ENCODE measurements around the gene FGF10. TPM values are rescaled to one million over a fixed set of nuclear protein-coding genes. Genes with fewer than 3 reads are reported as not detected.

FGF10 gene
- total RNA-seq, 1 donor from 2014 or later: not detected

- intact Hi-C loops (cut with micrococcal nuclease): no loop called here
- Mint-ChIP-seq H3K36me3 (ENCODE audit: low read depth) (no peaks in the 10 kb centered on the region), H3K4me1 (no peaks in the 10 kb centered on the region), H3K9me3 (no peaks in the 10 kb centered on the region), H3K27ac (no peak overlapping the region), H3K4me3 (no peak overlapping the region), H3K27me3 (no peaks in the 10 kb centered on the region)
- POLR2A ChIA-PET: no interaction called here
- DNase-seq (no peak), ATAC-seq (ENCODE audit: low read depth) (no peak)
- TF ChIP-seq, protein P1, sequence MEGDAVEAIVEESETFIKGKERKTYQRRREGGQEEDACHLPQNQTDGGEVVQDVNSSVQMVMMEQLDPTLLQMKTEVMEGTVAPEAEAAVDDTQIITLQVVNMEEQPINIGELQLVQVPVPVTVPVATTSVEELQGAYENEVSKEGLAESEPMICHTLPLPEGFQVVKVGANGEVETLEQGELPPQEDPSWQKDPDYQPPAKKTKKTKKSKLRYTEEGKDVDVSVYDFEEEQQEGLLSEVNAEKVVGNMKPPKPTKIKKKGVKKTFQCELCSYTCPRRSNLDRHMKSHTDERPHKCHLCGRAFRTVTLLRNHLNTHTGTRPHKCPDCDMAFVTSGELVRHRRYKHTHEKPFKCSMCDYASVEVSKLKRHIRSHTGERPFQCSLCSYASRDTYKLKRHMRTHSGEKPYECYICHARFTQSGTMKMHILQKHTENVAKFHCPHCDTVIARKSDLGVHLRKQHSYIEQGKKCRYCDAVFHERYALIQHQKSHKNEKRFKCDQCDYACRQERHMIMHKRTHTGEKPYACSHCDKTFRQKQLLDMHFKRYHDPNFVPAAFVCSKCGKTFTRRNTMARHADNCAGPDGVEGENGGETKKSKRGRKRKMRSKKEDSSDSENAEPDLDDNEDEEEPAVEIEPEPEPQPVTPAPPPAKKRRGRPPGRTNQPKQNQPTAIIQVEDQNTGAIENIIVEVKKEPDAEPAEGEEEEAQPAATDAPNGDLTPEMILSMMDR (IDR thresholded peaks at IDR 0.05): no peak
- CTCF ChIA-PET: no interaction called here
These were observed 52.5 kb downstream of the FGF10 start for GRCh38 chr5:44336708-44337107.

DNA sequence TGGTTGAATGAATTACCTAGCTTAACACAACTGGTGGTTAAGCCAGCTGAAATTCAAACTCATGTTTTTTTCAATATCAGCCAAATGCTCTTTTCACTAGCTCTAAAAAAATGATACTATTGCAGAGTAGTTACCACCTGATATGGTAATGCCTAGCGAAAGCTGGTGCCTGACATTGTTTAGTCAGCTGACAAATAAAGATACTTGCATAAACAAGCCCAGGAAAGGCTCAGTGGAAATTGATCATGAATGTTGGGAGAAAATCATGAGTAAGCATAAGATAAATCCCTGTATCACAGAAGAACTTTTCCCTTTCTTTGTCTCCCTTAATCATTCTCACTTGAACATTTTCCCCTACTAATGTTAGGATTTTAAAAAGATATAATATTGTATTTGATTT lies 54.6 kb downstream of the FGF10 start:
- ChIA-PET CTCF (interaction anchor here (0.6 kb wide), 1 partner anchor 213 kb away, joined by 3 read pairs; no protein-coding TSS in a partner anchor), POLR2A (no interaction called here)
- ATAC-seq (ENCODE audit: low read depth): no peak
- H3K4me3 Mint-ChIP-seq: no peak overlapping the region
- H3K9me3 Mint-ChIP-seq: no peaks in the 10 kb centered on the region
- TF ChIP-seq, protein P1 (IDR thresholded peaks at IDR 0.05): no peak
- no peaks in the 10 kb centered on the region for H3K36me3 Mint-ChIP-seq (ENCODE audit: low read depth)
- no peak for DNase-seq
- no peak overlapping the region for H3K27ac Mint-ChIP-seq
- H3K27me3 Mint-ChIP-seq: no peaks in the 10 kb centered on the region
- intact Hi-C loops (cut with micrococcal nuclease): loop anchor here (5.0 kb wide), 1 partner anchor 702 kb away; no protein-coding TSS in a partner anchor
- no peaks in the 10 kb centered on the region for H3K4me1 Mint-ChIP-seq

GRCh38 chr5:44332285-44332971 lies 56.8 kb downstream of the FGF10 start:
- ChIA-PET POLR2A (no interaction called here), CTCF (no interaction called here)
- intact Hi-C loops (cut with micrococcal nuclease): loop anchor here (2.0 to 5.0 kb wide), 2 partner anchors 602 to 700 kb away; no protein-coding TSS in a partner anchor
- ATAC-seq (ENCODE audit: low read depth) (no peak), DNase-seq (no peak)
- no peaks in the 10 kb centered on the region for H3K36me3 Mint-ChIP-seq (ENCODE audit: low read depth)
- no peaks in the 10 kb centered on the region for H3K4me1 Mint-ChIP-seq
- no peak overlapping the region for H3K4me3 Mint-ChIP-seq
- no peaks in the 10 kb centered on the region for H3K27me3 Mint-ChIP-seq
- TF ChIP-seq, protein P1 (IDR thresholded peaks at IDR 0.05): no peak
- H3K27ac Mint-ChIP-seq: no peak overlapping the region
- no peaks in the 10 kb centered on the region for H3K9me3 Mint-ChIP-seq

DNA sequence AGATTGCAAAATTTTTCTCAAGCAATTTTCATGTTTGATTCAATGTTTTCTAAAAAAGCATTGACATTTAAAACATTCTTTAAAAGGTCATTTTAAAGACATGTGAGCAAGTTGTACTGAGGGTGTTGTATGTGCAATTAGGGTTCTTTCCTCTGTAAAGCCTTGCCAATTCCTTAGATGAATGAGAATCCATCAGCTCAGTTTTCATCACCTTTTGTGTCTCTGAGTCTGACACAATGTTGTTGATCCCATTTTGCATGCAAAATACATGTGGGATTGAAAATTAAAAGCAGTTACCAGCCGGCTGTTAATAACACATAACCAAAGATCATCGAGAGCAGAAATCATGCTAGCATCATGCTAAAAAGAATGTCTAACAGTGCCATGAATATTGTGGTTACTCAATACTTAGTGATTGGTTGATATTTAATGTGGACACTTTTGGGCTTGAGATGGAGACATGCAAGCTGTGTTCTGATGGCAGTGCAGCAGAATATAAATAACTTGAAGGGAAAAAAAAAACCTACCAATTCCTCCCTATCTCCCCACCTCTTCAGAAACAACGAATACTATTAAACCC lies 57.7 kb downstream of the FGF10 start:
- Mint-ChIP-seq H3K4me3 (no peak overlapping the region), H3K27ac (no peak overlapping the region), H3K9me3 (no peaks in the 10 kb centered on the region), H3K4me1 (no peaks in the 10 kb centered on the region), H3K36me3 (ENCODE audit: low read depth) (no peaks in the 10 kb centered on the region), H3K27me3 (no peaks in the 10 kb centered on the region)
- intact Hi-C loops (cut with micrococcal nuclease): loop anchor here (2.0 to 5.0 kb wide), 2 partner anchors 601 to 699 kb away; no protein-coding TSS in a partner anchor
- DNase-seq (no peak), ATAC-seq (ENCODE audit: low read depth) (no peak)
- POLR2A ChIA-PET: no interaction called here
- CTCF ChIA-PET: no interaction called here
- TF ChIP-seq, protein P1 (IDR thresholded peaks at IDR 0.05): no peak

DNA sequence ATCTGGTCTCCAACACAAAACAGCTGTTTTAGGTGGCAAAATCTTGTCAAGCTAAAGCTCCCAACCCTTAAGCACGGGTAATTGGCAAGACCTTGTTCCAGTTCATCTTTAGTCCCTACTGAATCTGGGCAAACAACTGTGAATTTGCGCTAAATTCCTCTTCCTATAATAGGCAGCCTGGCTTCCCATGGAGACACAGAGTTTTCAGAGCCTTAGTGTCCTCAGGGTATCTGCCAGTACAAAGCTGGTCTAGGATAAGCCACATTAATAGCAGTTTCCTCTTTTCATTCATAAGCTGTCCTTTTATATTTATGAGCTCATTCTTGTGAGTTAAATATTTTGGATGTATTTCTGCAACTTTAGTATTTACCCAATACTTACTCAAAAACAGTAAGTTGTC lies 59.5 kb downstream of the FGF10 start:
- CTCF ChIA-PET: no interaction called here
- TF ChIP-seq, protein P1 (IDR thresholded peaks at IDR 0.05): no peak
- ATAC-seq (ENCODE audit: low read depth) (no peak), DNase-seq (no peak)
- H3K9me3 Mint-ChIP-seq: no peaks in the 10 kb centered on the region
- H3K4me3 Mint-ChIP-seq: no peak overlapping the region
- H3K4me1 Mint-ChIP-seq: no peaks in the 10 kb centered on the region
- intact Hi-C loops (cut with micrococcal nuclease): loop anchor here (5.0 kb wide), 1 partner anchor 697 kb away; no protein-coding TSS in a partner anchor
- H3K36me3 Mint-ChIP-seq (ENCODE audit: low read depth): no peaks in the 10 kb centered on the region
- POLR2A ChIA-PET: no interaction called here
- H3K27ac Mint-ChIP-seq: no peak overlapping the region
- H3K27me3 Mint-ChIP-seq: no peaks in the 10 kb centered on the region

Measured in activated B cell treated with CpG ODN at 0.5 μM for 24 hours (primary cell).